Right atrium auricular region (tissue), 2 donors: ENCODE data around the gene TCFL5. TPM values are rescaled to one million over a fixed set of nuclear protein-coding genes. Genes with fewer than 3 reads are reported as not detected.

Source experiments
- DNase-seq: peaks from one replicate; pipeline ENCODE4 v3.0.0-alpha.2; 2019; ENCODE audit warnings: low spot score
- H3K27ac ChIP-seq, 2 donors: fragments of 200-600 bp; sonication (generic); 1 replicate in 1 of 2; 2 replicates in 1 of 2; pipeline ENCODE4 v1.5.1; 2016 to 2019
- H3K27me3 ChIP-seq, 2 donors: fragments of 200-600 bp; sonication (generic); one replicate each; pipeline versions ENCODE4 v1.5.1 to v1.6.0; 2017 to 2019
- H3K36me3 ChIP-seq: fragments of 200-600 bp; sonication (generic); one replicate; pipeline ENCODE4 v1.5.1; 2016
- H3K4me1 ChIP-seq, 2 donors: fragments of 200-600 bp; sonication (generic); one replicate each; pipeline versions ENCODE4 v1.5.1 to v1.6.0; 2017 to 2019
- H3K4me3 ChIP-seq, 2 donors: fragments of 200-600 bp; sonication (generic); 1 replicate in 1 of 2; 2 replicates in 1 of 2; pipeline ENCODE4 v1.5.1; 2017 to 2019; ENCODE audit warnings: mild to moderate bottlenecking in 1 of 2, moderate library complexity in 1 of 2
- H3K9me3 ChIP-seq, 2 donors: fragments of 200-600 bp; sonication (generic); one replicate each; pipeline ENCODE4 v1.5.1; 2019
- total RNA-seq, 2 donors: library from RNA; depleted of rRNA; stranded (reverse); fragments of >200 nt; gene quantifications; one replicate each; pipeline ENCODE4 v1.1.0, GENCODE V29; 2016
- TF ChIP-seq, protein P1 (sequence below), 2 donors: fragments of 200-600 bp; sonication (generic); IDR thresholded peaks; one replicate each; pipeline ENCODE4 v1.5.1; 2019; ENCODE audit warnings: antibody characterized with exemption in 2 of 2

TCFL5 gene
- total RNA-seq, 2 donors from 2014 or later: 4.8 to 6.4 TPM

DNA sequence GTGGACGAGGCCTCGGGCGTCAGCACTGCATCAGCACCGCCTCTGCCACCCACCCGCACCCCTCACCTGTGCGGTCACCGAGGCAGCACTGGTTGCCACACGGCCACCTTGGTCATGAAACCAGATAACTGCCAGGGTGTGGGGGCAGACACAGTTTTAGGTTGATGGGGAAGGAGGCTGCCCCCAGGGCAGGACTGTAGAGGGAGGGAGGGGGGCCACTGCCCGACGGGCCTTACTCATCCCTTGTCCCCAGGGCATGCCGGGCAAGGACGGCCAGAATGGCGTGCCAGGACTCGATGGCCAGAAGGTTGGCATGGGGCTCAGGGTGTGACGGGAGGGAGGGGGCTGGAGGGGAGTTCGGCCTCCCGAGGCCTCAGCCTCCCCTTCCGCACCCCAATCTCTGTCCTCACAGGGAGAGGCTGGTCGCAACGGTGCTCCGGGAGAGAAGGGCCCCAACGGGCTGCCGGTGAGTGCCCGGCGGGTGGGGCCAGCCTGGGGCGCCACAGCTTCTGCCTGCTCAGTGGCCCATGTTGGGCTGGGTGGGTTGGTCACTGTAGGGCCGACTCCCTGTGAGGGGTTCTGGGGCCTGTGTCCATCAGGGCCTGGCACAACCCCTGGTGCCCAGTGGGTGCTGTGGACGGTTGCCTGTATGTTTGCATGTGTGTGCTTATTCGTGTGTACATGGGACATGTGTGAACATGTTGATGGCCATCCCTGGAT, 33.0 kb downstream of the TCFL5 start:
- no peak overlapping the region for H3K4me3 ChIP-seq
- DNase-seq: no peak
- H3K4me1 ChIP-seq: peaks cover 0 to 18% of the 10 kb centered on the region in 2 donors
- TF ChIP-seq, protein P1, sequence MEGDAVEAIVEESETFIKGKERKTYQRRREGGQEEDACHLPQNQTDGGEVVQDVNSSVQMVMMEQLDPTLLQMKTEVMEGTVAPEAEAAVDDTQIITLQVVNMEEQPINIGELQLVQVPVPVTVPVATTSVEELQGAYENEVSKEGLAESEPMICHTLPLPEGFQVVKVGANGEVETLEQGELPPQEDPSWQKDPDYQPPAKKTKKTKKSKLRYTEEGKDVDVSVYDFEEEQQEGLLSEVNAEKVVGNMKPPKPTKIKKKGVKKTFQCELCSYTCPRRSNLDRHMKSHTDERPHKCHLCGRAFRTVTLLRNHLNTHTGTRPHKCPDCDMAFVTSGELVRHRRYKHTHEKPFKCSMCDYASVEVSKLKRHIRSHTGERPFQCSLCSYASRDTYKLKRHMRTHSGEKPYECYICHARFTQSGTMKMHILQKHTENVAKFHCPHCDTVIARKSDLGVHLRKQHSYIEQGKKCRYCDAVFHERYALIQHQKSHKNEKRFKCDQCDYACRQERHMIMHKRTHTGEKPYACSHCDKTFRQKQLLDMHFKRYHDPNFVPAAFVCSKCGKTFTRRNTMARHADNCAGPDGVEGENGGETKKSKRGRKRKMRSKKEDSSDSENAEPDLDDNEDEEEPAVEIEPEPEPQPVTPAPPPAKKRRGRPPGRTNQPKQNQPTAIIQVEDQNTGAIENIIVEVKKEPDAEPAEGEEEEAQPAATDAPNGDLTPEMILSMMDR (IDR thresholded peaks at IDR 0.05): no peak
- H3K27ac ChIP-seq: no peak overlapping the region
- no peaks in the 10 kb centered on the region for H3K36me3 ChIP-seq
- H3K27me3 ChIP-seq: no peaks in the 10 kb centered on the region
- H3K9me3 ChIP-seq: no peaks in the 10 kb centered on the region

GRCh38 chr20:62828051-62828450, 33.6 kb downstream of the TCFL5 start:
- no peak overlapping the region for H3K4me3 ChIP-seq
- DNase-seq: no peak
- no peaks in the 10 kb centered on the region for H3K36me3 ChIP-seq
- no peaks in the 10 kb centered on the region for H3K27me3 ChIP-seq
- H3K4me1 ChIP-seq: peaks cover 0 to 18% of the 10 kb centered on the region in 2 donors
- H3K27ac ChIP-seq: no peak overlapping the region
- no peaks in the 10 kb centered on the region for H3K9me3 ChIP-seq
- TF ChIP-seq, protein P1 (IDR thresholded peaks at IDR 0.05): no peak

DNA sequence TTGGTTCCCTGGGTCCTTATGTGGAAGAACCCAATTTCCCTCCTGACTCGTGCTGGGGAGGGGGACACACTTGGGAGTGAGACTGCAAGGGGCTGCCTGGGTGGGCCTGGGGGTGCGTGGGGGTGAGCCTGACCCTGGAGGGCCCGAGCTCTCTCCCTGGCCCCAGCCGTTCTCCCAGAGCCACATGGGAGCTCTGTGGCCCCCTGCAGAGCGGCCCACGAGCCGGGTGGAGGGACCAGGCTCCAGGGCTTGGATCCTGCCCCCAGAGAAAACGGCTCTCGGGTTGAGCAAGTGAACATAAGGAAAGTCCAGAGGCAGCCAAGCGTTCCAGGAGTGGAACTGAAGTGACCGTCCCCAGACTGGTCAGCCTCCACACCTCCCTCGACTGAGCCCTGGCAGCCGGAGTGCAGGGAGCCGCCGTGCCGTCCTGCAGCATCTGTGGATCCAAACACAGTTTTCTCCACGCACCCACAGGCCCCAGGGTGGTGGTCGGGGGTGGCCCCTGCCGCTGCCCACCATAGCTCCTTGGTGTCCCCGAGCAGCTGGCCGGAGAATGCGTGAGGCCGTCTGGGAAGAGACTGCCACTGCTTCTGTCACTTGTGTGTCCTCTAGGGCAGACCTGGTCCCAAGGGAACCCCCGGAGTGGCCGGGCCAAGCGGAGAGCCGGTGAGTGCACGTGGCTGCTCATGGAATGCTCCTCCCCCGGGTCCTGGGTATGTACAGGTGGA, 34.1 kb downstream of the TCFL5 start:
- TF ChIP-seq, protein P1 (IDR thresholded peaks at IDR 0.05): no peak
- no peak overlapping the region for H3K27ac ChIP-seq
- peaks cover 0 to 18% of the 10 kb centered on the region in 2 donors for H3K4me1 ChIP-seq
- no peak for DNase-seq
- no peaks in the 10 kb centered on the region for H3K9me3 ChIP-seq
- H3K27me3 ChIP-seq: no peaks in the 10 kb centered on the region
- H3K4me3 ChIP-seq: no peak overlapping the region
- H3K36me3 ChIP-seq: no peaks in the 10 kb centered on the region

DNA sequence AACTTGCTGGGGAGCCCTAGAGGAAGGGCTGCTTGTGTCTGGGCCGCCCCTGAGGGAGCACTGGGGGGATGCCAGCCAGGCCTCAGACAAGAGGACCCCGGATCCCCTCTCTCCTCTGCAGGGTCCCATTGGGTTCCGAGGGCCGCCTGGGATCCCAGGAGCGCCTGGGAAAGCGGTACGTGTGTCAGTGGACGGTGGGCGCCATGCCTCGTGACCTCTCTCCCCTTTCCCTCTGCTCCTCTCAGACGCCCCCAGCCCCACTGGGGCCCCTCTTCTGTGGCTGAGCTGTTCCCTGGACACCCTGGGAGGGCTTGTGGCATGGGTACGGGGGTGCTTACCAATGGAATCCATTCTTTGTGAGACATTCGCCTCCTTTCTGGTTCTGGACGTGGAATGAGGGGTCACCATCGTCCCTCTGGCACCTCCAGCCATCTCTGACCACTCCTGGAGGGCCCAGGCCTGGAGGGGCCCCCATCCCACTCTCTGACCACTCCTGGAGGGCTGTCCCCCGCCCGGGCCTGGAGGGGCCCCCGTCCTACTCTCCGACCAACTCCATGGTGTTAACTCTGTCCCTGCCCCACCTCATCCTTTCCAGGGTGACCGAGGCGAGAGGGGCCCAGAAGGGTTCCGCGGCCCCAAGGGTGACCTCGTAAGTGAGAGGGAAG, 34.8 kb downstream of the TCFL5 start:
- Histone ChIP-seq H3K36me3 (no peaks in the 10 kb centered on the region), H3K27ac (no peak overlapping the region), H3K4me3 (no peak overlapping the region), H3K9me3 (no peaks in the 10 kb centered on the region), H3K27me3 (no peaks in the 10 kb centered on the region), H3K4me1 (peaks cover 0 to 12% of the 10 kb centered on the region in 2 donors)
- TF ChIP-seq, protein P1 (IDR thresholded peaks at IDR 0.05): no peak
- DNase-seq: no peak

DNA sequence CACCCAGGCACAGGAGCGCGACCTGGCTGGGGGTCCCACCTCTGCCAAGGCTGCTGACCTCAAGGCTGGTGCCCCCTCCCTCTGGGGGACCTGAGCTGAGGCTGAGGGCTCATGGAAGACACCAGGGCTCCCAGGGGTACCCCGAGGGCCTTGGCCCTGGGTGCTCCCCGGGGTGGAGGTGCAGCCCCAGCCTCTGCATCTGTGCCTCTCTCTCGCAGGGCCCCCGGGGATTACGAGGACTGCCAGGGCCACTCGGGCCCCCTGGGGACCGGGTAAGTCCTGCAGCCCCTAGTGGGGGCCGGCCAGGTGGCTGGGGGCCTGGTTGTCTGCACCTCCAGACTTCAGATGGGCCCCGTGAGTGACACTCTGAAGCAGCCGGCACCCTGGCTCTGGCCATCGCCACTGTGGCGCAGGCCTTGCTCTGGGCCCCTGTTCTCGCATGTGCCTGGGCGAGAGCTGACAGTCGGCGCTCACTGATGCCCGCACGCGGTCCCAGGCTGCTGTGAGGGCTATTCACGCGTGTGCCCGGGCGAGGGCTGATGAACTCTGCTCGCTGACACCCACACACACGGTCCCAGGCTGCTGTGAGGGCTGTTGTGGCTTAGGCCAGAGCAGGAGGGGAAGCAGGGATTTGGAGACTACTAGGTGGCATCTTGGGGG, 35.5 kb downstream of the TCFL5 start:
- Histone ChIP-seq H3K27ac (no peak overlapping the region), H3K4me3 (no peak overlapping the region), H3K36me3 (no peaks in the 10 kb centered on the region), H3K4me1 (peaks cover 0 to 12% of the 10 kb centered on the region in 2 donors), H3K9me3 (no peaks in the 10 kb centered on the region), H3K27me3 (no peaks in the 10 kb centered on the region)
- TF ChIP-seq, protein P1 (IDR thresholded peaks at IDR 0.05): no peak
- DNase-seq: no peak
